Cerebellar cortex (tissue), 1 donor: ENCODE results near the gene GALNT10.

Experiments
- DNase-seq: peaks from one replicate; pipeline ENCODE4 v3.0.0-alpha.2; 2015; ENCODE audit warnings: low spot score

GALNT10 gene

DNA sequence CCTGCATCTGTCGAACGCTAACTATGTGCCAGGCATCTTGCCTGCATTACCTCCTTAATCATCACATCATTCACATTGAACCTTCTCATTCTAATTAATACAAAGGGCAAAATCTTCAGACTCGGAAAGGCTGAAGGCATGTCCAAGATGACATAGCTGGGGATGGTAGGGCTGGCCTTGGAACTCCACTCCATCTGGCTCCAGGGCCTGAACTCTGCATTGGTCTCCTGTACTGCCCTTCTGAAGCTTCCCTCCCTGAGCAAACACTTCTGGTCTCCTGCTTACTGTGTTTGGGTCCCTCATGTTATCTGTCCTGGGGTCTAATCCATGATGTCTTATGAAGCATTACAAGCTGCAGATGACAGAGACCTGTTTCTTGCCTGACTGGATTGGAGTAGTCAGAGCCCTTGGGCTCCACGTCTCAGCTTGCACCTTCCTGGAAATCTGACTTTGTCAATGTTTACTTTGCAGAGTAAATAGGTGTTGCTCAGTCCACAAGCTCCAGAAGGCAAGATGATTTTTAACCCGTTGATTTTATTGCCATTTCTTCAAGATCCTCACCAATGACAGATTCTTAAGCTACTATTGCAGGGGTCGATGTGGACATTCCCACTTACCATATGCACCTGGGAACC lies 106.1 kb downstream of the GALNT10 start:
- no peak for DNase-seq

DNA sequence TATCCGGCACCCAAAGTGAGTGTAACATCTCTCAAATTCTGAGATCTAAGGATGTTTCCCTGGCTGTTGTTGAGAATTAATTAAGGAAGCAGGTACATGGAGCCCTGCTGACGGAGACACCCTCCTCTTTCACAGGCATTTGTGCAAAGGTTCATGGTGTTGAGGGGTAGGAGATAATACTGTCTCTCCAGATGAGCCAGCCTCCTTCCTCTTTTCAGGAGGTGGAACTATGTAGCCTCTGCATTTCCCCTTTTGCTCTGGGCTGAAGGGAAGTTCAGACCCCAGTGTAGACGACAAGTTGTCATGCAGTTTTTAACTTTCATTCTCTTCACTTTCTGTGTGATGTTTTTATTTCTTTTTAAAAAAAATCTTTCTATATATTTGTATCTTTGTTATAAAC lies 107.5 kb downstream of the GALNT10 start:
- DNase-seq = no peak

DNA sequence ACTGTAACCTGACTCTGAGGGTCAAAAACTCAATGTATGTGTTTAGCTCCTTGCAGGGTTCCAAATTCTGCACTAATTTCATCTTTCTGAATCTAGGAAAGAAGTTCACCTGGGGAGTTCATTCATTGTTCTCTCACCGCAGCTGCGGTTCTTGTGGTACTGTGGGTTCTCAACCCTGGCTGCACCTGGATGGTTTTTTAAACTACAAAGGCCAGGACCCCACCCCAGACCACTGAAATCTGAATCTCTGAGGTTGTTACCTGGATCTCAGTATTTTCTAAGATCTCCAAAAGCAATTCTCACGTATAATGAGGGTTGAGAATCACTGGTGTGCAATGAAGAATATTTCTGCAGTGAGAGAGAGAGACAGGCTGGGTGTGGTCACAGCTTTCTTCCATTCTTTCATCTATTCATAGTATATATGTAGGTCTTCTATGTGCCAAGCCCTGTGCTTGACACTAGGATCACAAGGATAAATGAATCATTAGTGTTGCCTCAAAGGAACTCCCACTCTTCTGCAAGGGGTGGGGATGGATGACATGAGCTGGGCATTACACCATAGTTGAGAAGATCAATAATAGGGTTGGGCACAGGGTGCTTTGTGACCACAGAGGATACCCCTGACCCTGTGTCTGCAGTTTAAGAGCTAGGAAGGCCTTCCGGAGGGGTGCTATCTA lies 109.8 kb downstream of the GALNT10 start:
- no peak for DNase-seq

DNA sequence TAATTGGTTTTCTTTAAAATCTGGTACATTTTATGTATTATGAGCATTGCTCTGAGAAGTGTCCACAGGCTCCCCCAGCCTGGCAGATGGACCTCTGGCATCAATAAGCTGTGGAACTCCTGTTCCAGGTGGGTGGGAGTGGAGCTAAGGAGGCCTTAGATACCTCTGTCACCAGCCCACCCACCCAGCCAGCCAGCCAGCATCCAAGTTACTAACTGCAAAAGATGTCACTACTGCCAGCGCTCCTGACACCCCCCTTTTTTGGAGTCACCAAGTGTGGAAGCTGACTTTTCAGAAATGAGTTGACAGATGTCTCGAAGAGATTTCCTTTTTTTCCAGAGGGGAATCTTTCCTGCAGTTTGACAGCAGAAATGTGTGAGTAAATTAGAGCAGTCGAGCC lies 111.2 kb downstream of the GALNT10 start:
- DNase-seq = no peak

DNA sequence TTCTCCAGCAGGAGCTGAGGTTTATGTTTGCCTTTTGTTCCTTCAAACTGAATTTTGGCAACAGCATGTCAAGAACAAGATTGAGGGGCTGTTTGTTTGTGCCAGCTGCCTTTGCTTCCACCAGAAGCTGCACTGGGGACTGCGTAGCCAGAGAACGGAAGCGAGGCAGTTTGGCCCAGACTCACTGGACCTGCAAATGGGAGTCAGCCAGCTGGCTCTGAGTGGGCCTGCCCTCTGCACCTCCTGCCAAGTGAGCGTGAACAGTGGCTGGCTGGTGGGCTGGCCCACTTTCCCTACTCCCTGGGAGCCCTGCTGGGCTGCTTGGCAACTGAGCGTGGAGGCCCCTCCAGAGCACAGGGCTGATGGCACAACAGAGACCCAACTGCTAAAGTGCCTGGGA lies 111.6 kb downstream of the GALNT10 start:
- DNase-seq = peak; percentile 88

DNA sequence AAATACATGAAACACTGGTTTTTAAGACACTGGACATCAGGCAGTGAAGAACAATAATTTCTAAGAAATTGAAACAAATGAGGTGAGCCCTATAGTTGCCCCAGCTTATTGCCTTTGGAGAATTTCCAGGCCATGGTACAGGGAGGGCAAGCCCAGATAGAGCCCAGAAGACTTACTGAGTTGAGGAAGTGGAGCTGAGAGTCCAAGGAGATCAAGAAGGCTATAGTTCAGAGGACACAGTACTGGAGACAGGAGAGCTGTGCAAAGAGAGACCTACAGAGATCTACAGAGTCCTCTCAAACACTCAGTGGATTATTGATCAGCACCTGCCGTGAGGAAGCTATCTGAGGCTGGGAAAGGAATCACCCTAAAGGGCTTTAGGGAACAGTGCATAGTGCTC lies 112.6 kb downstream of the GALNT10 start:
- DNase-seq = no peak

DNA sequence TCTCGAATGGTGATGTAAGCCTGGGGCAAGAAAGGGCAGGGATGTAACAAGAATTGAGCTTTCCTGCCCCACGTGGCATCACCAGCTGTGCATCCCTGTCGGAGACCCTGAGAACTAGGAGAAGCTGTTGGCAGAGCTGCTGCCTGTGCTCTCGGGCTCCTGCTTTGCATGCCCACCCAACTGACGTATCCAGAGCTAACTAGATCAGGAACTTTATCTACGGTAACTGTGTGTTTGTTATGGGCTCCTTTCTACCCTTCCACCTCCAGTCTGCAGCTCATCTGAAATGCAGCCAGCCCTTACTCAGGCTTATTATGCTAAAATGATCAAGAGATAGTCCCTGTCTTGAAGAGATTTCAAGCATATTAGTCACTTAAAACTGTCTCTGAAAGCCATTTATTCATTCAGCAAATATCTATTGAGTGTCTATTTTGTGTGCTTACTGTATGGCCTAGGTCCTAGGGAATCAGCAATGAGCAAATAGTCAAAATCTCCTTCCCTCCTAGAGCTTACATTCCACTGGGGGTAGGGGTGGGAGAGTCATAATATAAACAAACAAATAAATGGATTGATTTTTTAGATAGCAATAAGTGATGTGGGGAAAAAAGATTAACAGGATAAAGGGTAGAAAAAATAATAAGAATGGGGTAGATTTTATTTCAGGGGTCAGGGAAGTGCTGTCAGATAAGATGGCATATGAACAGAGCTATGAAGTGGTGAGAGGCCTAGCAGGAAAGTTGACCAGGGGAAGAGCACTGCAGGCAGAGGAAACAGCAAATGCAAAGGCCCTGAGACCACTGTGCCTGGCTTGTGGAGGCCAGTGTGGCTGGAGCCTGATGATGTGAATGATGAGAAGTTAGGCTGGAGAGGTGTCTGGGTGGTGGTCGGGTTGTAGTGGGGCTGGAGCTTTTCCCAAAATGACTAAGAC lies 118.2 kb downstream of the GALNT10 start:
- no peak for DNase-seq

DNA sequence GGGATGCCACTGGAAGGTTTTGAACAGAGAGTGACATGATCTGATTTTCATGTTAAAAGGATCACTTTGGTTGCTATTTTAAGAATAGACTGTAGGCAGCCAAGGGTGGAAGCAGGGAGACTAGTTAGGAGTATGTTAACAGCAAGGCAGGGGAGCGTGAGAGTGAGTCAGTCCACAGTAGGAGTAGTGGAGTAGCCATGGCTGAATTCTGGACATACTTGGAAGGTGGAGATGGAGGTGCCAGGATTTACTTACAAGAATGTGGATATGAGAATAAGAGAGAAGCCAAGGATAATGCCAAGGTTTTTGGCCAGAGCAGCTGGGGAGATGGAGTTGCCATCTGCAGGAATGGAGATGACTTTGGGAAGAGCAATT lies 118.8 kb downstream of the GALNT10 start:
- DNase-seq = no peak

DNA sequence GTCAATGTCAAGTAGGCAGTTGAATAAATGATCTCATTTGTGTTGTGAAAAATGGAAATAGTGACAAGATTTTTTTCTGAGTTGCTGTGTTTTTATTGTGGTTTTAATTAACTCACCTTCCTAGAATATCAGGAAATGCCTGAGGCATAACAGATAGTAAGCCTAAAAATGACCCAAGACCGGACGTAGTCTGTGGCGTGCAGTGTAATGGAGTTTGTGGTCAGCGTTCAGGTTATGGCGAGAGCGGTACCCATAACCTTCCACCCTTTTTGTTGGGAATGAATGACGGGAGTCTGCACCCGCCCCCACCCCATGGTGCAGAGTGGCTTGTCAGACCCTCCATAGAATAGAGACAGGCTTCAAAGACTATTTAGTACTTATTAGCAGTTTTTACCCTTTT lies 119.3 kb downstream of the GALNT10 start:
- no peak for DNase-seq

DNA sequence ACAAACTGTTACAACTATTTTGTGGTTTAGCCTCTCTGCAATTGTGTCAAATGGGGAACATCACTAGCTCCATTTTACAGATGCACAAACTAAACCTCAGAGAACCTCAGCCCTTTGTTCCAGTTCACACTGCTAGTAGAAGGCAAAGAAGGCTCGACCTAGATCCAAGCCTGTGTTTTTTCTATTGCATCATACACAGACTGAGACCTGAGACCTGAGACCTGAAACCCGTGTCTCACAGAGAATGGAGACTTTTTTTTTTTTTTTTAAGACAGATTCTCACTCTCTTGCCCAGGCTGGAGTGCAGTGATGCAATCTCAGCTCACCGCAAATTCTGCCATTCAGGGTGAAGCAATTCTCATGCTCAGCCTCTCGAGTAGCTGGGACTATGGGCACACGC lies 120.8 kb downstream of the GALNT10 start:
- DNase-seq = no peak

DNA sequence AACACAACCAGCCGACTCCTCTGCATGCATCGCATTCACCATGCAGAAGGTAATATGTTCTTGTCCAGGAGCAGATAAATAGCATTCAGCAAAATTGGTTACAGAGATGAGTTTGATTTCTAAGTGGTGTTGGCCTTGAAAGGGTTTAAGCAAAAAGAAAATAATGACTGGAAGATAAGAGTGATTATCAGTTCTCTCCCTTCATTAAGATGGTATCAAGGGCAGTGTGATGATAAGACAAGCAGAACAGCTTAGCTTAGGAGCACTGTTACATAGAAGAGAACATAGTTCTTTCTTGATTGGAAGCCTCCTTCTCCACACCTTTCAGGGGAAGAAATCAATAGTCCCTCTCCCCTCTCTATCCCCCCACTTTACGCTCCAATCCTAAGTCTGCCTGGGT lies 121.5 kb downstream of the GALNT10 start:
- DNase-seq = no peak

DNA sequence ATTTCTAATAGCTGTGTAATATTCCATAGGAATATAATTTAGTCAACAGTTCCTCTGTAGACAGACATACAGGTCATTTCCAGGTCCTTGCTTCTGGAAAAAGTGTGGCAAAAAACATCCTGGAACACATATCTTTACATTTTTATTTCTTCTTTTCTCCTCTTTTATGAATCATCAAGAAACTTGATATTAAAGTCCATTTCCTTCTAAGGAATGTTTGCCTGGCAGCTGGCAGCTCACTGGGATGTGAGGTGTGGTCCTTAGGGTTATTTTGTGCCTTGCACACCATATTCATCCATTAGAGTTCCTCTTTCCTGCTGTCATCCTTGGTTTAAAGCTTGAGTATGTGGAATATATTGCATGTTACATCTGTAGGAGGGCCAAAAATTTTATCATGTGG lies 122.0 kb downstream of the GALNT10 start:
- no peak for DNase-seq

DNA sequence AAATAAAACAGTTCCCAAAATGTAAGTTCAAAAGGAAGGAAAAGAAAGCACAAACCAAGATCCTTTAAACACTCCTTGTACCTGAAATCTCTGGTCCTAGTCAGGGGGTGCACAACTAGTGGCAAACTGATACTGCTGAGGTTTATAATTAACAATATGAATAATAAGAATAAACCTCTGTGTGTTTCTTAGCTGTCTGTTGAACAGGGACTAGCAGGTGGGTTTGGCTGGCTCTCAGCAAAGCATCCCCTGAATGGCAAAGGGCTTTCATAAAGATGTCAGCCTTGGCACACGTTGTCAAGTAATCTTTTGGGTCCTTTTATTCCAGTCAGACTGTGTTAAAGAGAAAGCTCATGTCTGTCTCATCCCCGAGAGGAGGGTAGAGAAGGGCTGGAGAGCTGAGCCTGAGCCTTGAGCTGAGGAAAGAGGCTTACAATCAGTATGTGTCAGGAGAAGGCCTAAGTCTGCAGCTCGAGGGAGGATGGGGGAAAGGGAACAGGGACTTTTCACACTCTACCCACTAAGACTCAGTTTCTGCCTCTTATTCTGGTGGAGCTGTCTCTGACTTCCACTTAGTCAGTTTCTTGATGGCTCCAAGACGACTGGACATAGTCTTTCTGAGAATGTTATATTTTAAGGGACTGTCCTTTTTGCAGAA lies 123.0 kb downstream of the GALNT10 start:
- DNase-seq = no peak

DNA sequence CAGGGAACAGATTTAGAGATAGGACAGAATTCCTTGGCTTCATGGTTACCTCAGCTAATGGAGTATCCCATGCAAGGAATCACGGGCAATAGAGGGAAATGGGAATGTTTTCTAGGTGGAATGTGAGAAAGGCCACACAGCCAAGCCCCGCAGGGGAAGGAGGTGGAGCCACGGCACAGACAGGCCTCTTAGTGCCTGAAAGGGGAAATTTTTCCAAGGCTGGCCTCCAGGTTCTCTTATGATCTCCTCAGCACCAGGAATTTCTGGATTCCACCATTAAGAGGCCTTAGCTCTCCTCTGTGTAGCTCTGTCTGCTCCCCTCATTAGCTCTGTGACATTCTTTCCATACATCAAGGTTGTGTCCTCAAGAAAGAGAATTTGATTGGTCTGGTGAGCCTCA lies 124.7 kb downstream of the GALNT10 start:
- no peak for DNase-seq

DNA sequence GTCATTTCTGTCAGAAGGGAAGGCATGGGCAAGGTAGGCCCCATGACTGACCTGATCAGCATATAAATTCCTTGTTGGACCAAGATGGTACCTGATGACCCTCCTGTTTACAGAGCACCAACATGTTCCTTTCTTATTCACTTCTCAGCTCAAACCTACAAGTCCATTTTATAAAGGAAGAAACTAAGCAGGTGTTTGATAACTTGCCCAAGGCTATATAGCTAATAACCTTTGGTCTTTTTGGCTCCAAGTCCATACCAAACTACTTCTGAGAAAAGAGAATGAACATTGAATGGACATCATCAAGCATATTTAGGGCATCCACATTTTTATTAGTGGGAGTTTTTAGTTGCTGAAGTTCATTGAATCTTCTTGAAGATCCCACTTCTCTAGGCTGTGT lies 125.2 kb downstream of the GALNT10 start:
- no peak for DNase-seq

DNA sequence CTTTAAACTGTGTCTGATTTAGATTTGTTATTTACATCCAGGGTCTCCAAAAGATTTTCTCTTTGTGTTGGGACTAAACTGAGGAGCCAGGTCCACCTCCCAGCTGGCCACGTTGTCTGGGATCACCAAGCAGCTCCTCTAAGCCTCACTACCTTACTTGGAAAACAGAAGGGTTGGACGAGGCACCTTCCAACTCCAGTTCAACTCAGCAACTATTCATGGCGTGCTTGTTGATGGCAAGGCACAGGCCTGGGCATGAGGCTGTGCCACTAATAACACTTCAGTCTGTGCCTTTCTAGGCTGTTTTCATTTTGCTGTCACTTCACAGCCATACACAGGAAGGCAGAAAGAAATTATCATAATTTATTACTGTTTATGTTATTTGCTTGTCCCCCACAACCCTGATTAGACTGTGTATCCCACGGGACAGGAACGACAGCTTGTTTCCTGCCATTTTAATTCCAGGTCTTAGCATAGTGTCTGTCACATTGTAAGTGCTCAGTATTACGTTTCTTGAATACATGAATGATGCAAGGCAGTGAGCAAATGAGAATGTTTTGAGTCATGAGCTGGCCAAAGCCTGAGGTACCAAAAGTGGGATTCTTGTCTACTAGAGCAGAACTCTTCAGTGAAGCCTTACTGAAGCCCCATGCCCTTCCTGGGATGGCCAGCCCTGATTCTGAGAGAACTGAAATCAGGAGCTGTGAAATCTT lies 125.8 kb downstream of the GALNT10 start:
- DNase-seq = no peak

DNA sequence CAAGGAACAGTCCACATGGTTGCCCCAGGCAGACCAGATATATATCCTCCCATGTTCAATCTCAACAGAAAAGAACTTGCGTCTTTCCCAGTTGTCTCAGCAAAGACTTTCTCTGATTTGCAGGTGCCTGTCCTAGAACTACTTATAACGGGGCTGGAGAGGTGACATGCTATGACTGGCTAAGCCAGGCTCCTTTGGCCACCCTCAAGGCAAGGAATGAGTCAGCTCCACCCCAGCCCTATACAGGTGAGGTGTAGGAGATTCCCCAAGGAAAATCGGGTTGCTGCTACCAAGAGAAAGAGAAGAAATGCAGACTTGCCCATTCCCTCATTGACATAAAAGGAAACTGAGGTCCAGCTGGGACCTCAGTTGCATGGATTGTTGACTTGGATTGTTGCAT lies 127.4 kb downstream of the GALNT10 start:
- no peak for DNase-seq

DNA sequence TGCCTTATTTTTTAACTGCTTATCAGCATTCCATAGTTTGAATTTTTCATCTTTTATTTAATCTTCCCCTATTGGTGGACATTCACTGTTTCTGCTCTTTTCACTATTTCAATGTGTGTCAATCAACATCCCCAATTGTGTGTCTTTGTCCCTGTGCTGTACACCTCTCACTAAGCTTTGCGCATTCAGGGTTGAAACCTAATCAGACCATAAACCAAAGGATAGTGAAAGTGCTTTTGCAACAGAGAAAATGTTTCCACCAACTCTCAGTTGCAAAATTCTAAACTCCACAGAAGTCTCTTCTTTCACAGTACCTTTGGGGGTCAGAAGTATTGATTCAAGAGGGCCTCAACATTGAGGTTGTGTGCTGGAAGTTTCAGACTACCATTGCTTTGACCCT lies 128.2 kb downstream of the GALNT10 start:
- no peak for DNase-seq

DNA sequence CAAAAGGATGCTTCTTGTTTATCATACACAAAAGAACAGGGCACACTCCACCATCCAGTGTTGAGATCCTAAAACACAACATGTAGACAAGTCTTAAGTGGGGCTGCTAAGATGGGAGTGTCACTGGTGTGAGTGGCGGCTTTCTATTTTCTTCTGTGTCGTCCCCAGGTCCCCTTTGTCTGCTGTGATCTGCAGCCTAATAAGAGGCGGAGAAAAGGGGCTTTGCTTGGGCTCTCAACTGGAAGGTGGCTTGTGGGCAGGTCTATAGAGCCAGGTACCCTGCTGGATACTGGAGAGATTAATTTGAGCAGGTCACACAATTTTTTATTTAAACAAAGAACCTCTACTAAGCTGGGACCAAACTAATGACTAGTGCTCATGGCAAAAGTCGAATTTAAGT lies 129.2 kb downstream of the GALNT10 start:
- DNase-seq = no peak

DNA sequence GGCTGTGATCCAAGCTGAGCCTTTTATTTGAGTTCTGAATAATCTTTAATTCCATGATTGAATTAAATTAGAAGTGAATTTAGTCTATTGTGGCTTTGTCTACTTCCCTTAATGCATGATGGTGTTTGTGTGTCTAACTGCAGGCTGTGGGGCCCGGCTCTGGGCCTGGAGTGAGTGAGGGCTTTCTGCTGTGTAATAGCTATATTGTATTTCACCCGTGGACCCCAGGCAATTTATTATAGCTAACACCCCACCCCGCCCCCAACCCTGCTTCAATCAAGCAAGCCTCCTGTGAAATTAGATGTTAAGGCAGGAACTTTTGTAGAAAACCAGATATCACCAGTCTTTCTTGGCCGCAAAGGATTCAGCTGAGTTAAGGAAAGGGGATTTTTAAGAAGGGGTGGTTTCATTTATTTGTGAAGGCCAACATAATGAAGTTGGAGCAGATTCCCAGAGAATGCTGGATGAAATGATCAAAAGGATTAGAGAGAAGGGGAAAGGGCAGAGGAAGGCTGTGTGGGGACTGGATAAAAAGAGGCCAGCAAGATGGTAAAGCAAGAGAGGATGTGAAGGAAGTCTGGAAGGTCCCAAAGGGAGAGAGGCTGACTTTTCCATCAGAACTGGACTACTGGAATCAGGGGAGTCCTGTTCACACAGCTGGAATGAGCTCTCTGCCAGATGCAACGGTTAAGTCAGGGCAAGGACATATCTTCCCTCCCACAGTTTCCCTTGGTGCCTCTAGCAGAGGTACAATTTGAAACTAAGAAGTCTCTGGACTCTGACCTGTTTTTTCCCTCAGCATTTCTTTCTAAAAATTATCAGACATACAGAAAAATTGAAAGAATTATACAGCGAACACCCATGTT lies 129.9 kb downstream of the GALNT10 start:
- DNase-seq = no peak

DNA sequence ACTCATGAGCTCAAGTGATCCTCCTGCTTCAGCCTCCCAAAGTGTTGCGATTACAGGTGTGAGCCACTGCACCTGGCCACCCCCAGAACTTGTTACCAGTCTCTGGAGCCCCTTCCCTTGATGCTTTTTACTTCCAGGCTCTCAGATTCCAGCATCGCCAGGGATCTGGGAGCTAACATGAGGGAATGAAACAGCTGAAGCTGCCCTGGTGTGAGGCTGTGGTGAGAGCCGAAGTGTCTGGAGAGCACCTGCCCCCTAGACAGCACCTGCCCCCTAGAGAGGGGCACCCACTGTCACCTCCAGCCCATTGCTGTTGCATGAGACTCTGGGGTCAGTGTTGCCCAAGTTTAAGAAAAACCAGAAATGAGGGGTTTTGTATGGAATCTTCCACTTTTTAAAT lies 131.0 kb downstream of the GALNT10 start:
- DNase-seq = no peak
